LNCAP (cell line): ENCODE data around the gene AGPS.

ENCODE experiments used
- TF ChIP-seq, protein P1 (sequence below): fragments of 450-650 bp; IDR thresholded peaks from 2 replicates; pipeline ENCODE4 v1.5.1; 2017; ENCODE audit warnings: mild to moderate bottlenecking

The AGPS gene

DNA sequence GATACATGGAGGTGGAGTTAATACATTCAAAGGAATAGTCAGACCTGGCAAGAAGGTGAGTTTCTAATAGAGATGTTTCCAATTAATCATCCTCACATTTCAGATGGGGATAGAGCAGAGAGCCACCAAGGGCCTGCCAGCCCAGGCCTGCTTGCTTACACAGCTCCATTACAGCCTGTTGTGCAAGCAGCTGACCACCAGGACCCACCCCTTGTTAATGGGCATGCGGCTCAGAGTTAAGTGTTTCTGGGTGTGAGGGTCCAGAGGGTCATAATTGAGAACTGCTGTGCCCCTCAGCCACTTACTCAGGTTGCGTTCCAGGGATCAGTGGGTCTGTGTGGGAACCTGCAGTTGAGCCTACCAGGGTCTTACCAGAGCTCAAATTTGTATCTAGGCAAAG is 199.8 kb downstream of the AGPS start:
- TF ChIP-seq, protein P1, sequence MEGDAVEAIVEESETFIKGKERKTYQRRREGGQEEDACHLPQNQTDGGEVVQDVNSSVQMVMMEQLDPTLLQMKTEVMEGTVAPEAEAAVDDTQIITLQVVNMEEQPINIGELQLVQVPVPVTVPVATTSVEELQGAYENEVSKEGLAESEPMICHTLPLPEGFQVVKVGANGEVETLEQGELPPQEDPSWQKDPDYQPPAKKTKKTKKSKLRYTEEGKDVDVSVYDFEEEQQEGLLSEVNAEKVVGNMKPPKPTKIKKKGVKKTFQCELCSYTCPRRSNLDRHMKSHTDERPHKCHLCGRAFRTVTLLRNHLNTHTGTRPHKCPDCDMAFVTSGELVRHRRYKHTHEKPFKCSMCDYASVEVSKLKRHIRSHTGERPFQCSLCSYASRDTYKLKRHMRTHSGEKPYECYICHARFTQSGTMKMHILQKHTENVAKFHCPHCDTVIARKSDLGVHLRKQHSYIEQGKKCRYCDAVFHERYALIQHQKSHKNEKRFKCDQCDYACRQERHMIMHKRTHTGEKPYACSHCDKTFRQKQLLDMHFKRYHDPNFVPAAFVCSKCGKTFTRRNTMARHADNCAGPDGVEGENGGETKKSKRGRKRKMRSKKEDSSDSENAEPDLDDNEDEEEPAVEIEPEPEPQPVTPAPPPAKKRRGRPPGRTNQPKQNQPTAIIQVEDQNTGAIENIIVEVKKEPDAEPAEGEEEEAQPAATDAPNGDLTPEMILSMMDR: no peak

DNA sequence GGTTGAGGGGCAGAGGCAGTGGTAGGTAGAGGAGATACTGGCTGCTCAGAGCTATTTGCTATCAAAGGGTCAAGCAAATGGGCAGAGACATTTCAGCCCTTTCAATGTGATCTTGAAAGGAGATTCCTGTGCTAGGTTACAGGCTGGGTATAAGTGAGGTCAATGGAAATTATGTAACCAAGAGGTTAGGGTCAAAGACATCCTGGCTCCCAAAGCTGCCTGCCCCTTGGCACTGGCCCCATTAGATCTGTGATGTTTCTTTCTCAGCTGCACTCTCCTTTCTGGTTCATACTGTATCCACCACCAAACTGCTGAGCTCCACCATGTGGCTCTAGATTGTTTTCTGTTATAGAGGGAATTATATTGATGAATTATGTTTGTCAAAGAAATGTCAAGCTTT is 200.4 kb downstream of the AGPS start:
- TF ChIP-seq, protein P1: no peak

DNA sequence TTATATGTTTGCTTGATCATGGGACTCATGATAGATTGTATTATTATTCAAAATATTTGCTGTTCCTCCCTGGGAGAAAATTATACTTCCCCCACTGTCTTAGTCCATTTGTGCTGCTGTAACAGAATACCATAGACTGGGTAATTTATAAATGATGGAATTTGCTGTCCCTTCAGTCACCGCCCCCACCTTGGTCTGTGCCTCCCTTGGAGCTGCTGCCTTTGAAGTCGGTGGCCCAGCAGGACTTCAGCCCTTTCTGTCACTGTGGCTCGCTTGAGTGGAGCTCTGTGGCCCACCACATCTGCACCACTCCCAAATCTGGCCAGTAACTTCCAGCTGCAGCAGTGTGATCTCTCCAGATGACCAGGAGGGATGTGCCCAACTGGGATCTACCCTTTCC is 200.8 kb downstream of the AGPS start:
- TF ChIP-seq, protein P1: no peak
